IMR-90 (cell line): Measurements from ENCODE around the gene JMJD7. TPM values are rescaled to one million over a fixed set of nuclear protein-coding genes. Genes with fewer than 3 reads are reported as not detected.

Experiments
- ATAC-seq: fragments of 200-7000 bp; cut with Tn5 transposase; 2 replicates; pipeline ENCODE4 v1.9.1; 2020; ENCODE audit warnings: low read depth, mild to moderate bottlenecking, moderate library complexity
- BruUV-seq: library from RNA; stranded (reverse); fragments of 400-500 nt; replicated peaks from 2 replicates; lab custom pipeline; 2021; lab: Mats Ljungman, UMichigan
- CTCF ChIA-PET: fragments of 300-600 bp; formaldehyde crosslinking; extraction: SDS; loops from one replicate; lab custom pipeline; 2021; ENCODE audit warnings: antibody characterized with exemption; lab: Yijun Ruan, JAX
- POLR2A ChIA-PET: fragments of 300-600 bp; sonication (Branson Sonifier 250); formaldehyde crosslinking; loops from one replicate; lab custom pipeline; 2022; ENCODE audit warnings: antibody characterized with exemption; ENCODE audit not compliant: unreplicated experiment; lab: Charles Lee
- DNase-seq: peaks from one replicate; pipeline ENCODE4 v3.0.0; 2013
- H2AFZ ChIP-seq: replicated peaks from 2 replicates; pipeline ENCODE3; 2013; ENCODE audit warnings: low read length, mild to moderate bottlenecking; ENCODE audit not compliant: poor library complexity
- H2AK5ac ChIP-seq: 2 replicates; pipeline ENCODE4 v1.6.1; 2013; ENCODE audit warnings: low read depth, low read length, inconsistent platforms
- H2AK9ac ChIP-seq: replicated peaks from 2 replicates; pipeline ENCODE3; 2013; ENCODE audit warnings: mild to moderate bottlenecking, low read depth, low read length, moderate library complexity; ENCODE audit not compliant: poor library complexity
- H2BK120ac ChIP-seq: 2 replicates; pipeline ENCODE4 v1.6.1; 2013; ENCODE audit warnings: low read depth, low read length, inconsistent platforms
- H2BK15ac ChIP-seq: 3 replicates; pipeline ENCODE4 v1.6.1; 2013; ENCODE audit warnings: low read depth, low read length, inconsistent platforms
- H2BK20ac ChIP-seq: 2 replicates; pipeline ENCODE4 v1.6.1; 2013; ENCODE audit warnings: low read depth, mild to moderate bottlenecking, inconsistent platforms, low read length, moderate library complexity
- H2BK5ac ChIP-seq: 2 replicates; pipeline ENCODE4 v1.6.1; 2013; ENCODE audit warnings: mild to moderate bottlenecking, low read depth, low read length, inconsistent platforms; ENCODE audit not compliant: poor library complexity, severe bottlenecking
- H3K14ac ChIP-seq: replicated peaks from 2 replicates; pipeline ENCODE4 v1.6.1; 2013; ENCODE audit warnings: low read depth, low read length, inconsistent platforms
- H3K18ac ChIP-seq: 2 replicates; pipeline ENCODE4 v1.6.1; 2013; ENCODE audit warnings: low read depth, low read length, control low read depth
- H3K23ac ChIP-seq: 2 replicates; pipeline ENCODE4 v1.6.1; 2013; ENCODE audit warnings: low read depth, low read length, inconsistent platforms
- H3K27ac ChIP-seq: 2 replicates; pipeline ENCODE4 v1.5.1; 2013; ENCODE audit warnings: mild to moderate bottlenecking, control low read depth, low read length; ENCODE audit not compliant: insufficient read depth
- H3K27me3 ChIP-seq: 2 replicates; pipeline ENCODE4 v1.6.1; 2013; ENCODE audit warnings: low read length; ENCODE audit not compliant: control insufficient read depth, insufficient read depth
- H3K36me3 ChIP-seq: 2 replicates; pipeline ENCODE4 v1.6.1; 2013; ENCODE audit warnings: low read length, mixed read lengths; ENCODE audit not compliant: control insufficient read depth, insufficient read depth
- H3K4ac ChIP-seq: 2 replicates; pipeline ENCODE4 v1.6.1; 2013; ENCODE audit warnings: low read depth, low read length, inconsistent platforms
- H3K4me1 ChIP-seq: 2 replicates; pipeline ENCODE4 v1.6.1; 2013; ENCODE audit warnings: low read length, mixed read lengths; ENCODE audit not compliant: control insufficient read depth, insufficient read depth
- H3K4me2 ChIP-seq: 2 replicates; pipeline ENCODE4 v1.6.1; 2013; ENCODE audit warnings: low read depth, mild to moderate bottlenecking, control low read depth, low read length, moderate library complexity
- H3K4me3 ChIP-seq: 2 replicates; pipeline ENCODE4 v1.5.1; 2013; ENCODE audit warnings: low read depth, mild to moderate bottlenecking, control low read depth, low read length, moderate library complexity; ENCODE audit not compliant: insufficient read depth
- H3K56ac ChIP-seq: 2 replicates; pipeline ENCODE4 v1.6.1; 2013; ENCODE audit warnings: low read length, inconsistent platforms; ENCODE audit not compliant: insufficient read depth; ENCODE audit errors: extremely low read depth
- H3K79me1 ChIP-seq, 2 experiments: 2 replicates each; pipeline ENCODE4 v1.6.1; 2013; ENCODE audit warnings: low read length in 2 of 2, inconsistent platforms in 1 of 2, low read depth in 1 of 2
- H3K9ac ChIP-seq: 2 replicates; pipeline ENCODE4 v1.6.1; 2013; ENCODE audit warnings: low read depth, low read length, control low read depth
- H3K9me1 ChIP-seq: 2 replicates; pipeline ENCODE4 v1.6.1; 2013; ENCODE audit warnings: low read length, inconsistent platforms; ENCODE audit not compliant: insufficient read depth
- H3K9me3 ChIP-seq: 2 replicates; pipeline ENCODE4 v1.6.1; 2013; ENCODE audit warnings: low read length; ENCODE audit not compliant: control insufficient read depth, insufficient read depth
- H4K20me1 ChIP-seq: 2 replicates; pipeline ENCODE4 v1.6.1; 2013; ENCODE audit warnings: low read length, inconsistent platforms; ENCODE audit not compliant: insufficient read depth
- H4K5ac ChIP-seq: 2 replicates; pipeline ENCODE4 v1.6.1; 2013; ENCODE audit warnings: mild to moderate bottlenecking, low read depth, low read length, control low read depth
- H4K8ac ChIP-seq, 2 experiments: 2 replicates each; pipeline ENCODE4 v1.6.1; 2013; ENCODE audit warnings: low read depth in 2 of 2, low read length in 2 of 2, control low read depth in 1 of 2, inconsistent platforms in 1 of 2
- H4K91ac ChIP-seq: 2 replicates; pipeline ENCODE4 v1.6.1; 2013; ENCODE audit warnings: low read depth, low read length, inconsistent platforms; ENCODE audit not compliant: insufficient read depth
- CEBPB ChIP-seq: IDR thresholded peaks from 2 replicates; pipeline ENCODE4 v1.6.1; 2012; ENCODE audit warnings: low read depth, low read length, improper control_type of control experiment
- CHD1 ChIP-seq: IDR thresholded peaks from 2 replicates; pipeline ENCODE4 v1.6.1; 2012; ENCODE audit warnings: low read depth, low read length, improper control_type of control experiment
- FOS ChIP-seq: fragments of 150-350 bp; IDR thresholded peaks from 2 replicates; pipeline ENCODE4 v1.6.1; 2016; ENCODE audit warnings: low read depth, low read length
- MAFK ChIP-seq: IDR thresholded peaks from 2 replicates; pipeline ENCODE4 v1.6.1; 2012; ENCODE audit warnings: low read depth, low read length, improper control_type of control experiment
- MAZ ChIP-seq: IDR thresholded peaks from 2 replicates; pipeline ENCODE4 v1.6.1; 2012; ENCODE audit warnings: low read depth, mild to moderate bottlenecking, low read length, improper control_type of control experiment, moderate library complexity, borderline replicate concordance
- POLR2A ChIP-seq: IDR thresholded peaks from 2 replicates; pipeline ENCODE4 v1.6.1; 2012; ENCODE audit warnings: mild to moderate bottlenecking, low read depth, low read length
- SMC3 ChIP-seq: fragments of 150-350 bp; IDR thresholded peaks from 2 replicates; pipeline ENCODE4 v1.6.1; 2016; ENCODE audit warnings: low read depth, mild to moderate bottlenecking, antibody characterized with exemption, low read length, moderate library complexity
- WGBS, 2 experiments: methylation state at CpG; one replicate each; pipeline versions ENCODE4 v1.1.5 to v1.1.7; 2013; ENCODE audit warnings: missing lambda C conversion rate in 2 of 2; ENCODE audit not compliant: insufficient read length in 1 of 2; ENCODE audit errors: extremely low coverage in 2 of 2; 5-methylcytosine and 5-hydroxymethylcytosine counted together
- dilution Hi-C: fragments of 300-500 bp; cut with HindIII; formaldehyde crosslinking; loops from one replicate; pipeline ENCODE4 v1.14.3; 2018; ENCODE audit warnings: low sequenced_read_pairs; ENCODE audit not compliant: unreplicated experiment
- in situ Hi-C: fragments of 300-500 bp; cut with MboI; formaldehyde crosslinking; loops from 3 replicates; pipeline ENCODE4 v1.14.3; 2019; ENCODE audit warnings: low sequenced_read_pairs, inconsistent platforms, mixed read lengths
- intact Hi-C: fragments of 100-400 bp; cut with micrococcal nuclease; formaldehyde crosslinking; loops from 2 replicates; pipeline ENCODE4 v1.10.0; 2022
- microRNA-seq, 2 experiments: library from miRNA; stranded (forward) in 1 of 2; unstranded in 1 of 2; fragments of 10-50 nt in 1 of 2; fragments of <30 nt in 1 of 2; gene quantifications in 1 of 2; microRNA quantifications in 1 of 2; one replicate each; pipeline versions ENCODE3 to v1.1.0; 2013 to 2020; ENCODE audit not compliant: insufficient read depth in 1 of 2, insufficient read length in 1 of 2, unreplicated experiment in 1 of 2
- polyA plus RNA-seq, 3 experiments: library from polyadenylated mRNA; depleted of rRNA; stranded (reverse); fragments of >200 nt; gene quantifications; 2 replicates each; pipeline ENCODE4 v1.2.3, GENCODE V29; 2012; ENCODE audit warnings: low replicate concordance in 1 of 3
- small RNA-seq, 5 experiments: library from RNA; depleted of rRNA; stranded (forward); fragments of <200 nt; gene quantifications; one replicate each; pipeline ENCODE3, GENCODE V24; 2012
- total RNA-seq: library from RNA; depleted of rRNA; stranded (reverse); fragments of >200 nt; gene quantifications from 2 replicates; pipeline ENCODE4 v1.2.3, GENCODE V29; 2012; rRNA removed
- TF ChIP-seq, protein P1 (sequence below): fragments of 150-350 bp; IDR thresholded peaks from 2 replicates; pipeline ENCODE4 v1.6.1; 2016; ENCODE audit warnings: low read depth, mild to moderate bottlenecking, low read length, moderate library complexity, borderline replicate concordance
- TF ChIP-seq, protein P2 (sequence below): fragments of 150-350 bp; IDR thresholded peaks from 2 replicates; pipeline ENCODE4 v1.6.1; 2017; ENCODE audit warnings: mild to moderate bottlenecking, antibody characterized with exemption, low read length, low read depth

Gene JMJD7
- total and polyA plus RNA-seq, 2 of the 4 experiments (the other 2 are of a cell fraction) = 5.0 to 6.3 TPM

DNA sequence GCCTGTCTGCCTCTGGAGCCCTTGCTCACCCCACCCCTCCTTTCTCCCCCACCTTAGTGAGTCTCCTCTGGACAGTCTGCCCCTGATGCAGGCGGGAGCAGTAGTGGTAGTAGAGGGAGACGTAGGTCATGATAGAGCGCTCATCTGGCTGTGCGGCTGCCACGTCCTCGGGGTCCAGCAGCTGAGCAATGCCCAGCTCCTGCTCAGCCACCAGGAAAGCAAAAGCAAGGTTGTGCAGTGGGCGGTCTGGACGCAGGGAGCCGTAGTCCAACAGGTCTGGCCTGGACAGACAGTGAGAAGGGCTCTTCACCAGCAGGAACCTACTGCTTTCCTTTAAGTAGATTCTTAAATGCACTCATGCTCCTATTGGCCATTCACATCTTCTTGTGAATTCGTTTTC lies 59.3 kb downstream of the JMJD7 start:
- Histone ChIP-seq H2BK20ac (no peak overlapping the region), H2BK15ac (no peak overlapping the region), H3K23ac (no peak overlapping the region), H4K20me1 (no peaks in the 10 kb centered on the region), H2AFZ (no peak overlapping the region), H3K4me2 (no peak overlapping the region), H3K18ac (no peak overlapping the region), H2BK5ac (no peak overlapping the region), H2AK9ac (peak overlapping the region; percentile 50), H3K9ac (no peak overlapping the region), H3K14ac (no peak overlapping the region), H3K4ac (no peak overlapping the region), H3K4me3 (no peak overlapping the region), H3K4me1 (no peaks in the 10 kb centered on the region), H4K8ac (no peak overlapping the region), H2AK5ac (no peak overlapping the region), H3K9me3 (no peaks in the 10 kb centered on the region), H3K36me3 (no peaks in the 10 kb centered on the region), H3K27me3 (peaks cover 10% of the 10 kb centered on the region; the same call in 1 of the 2 replicates), H3K79me1 (no peaks in the 10 kb centered on the region), H4K5ac (no peak overlapping the region), H3K27ac (no peak overlapping the region), H2BK120ac (no peak overlapping the region), H4K91ac (no peak overlapping the region), H3K9me1 (peaks cover 2% of the 10 kb centered on the region; the same call in 1 of the 2 replicates), H3K56ac (no peak overlapping the region)
- 92% methylated on average over 7 of the region's 10 CpGs; no CpG with 5 or more reads in 1 of the 2 experiments for WGBS, 2 experiments
- intact Hi-C loops = no loop called here
- dilution Hi-C loops = no loop called here
- in situ Hi-C loops = no loop called here
- ATAC-seq = no peak
- no peak for DNase-seq
- TF ChIP-seq CEBPB = no peak
- TF ChIP-seq POLR2A = no peak
- no peak for TF ChIP-seq FOS
- no peak for TF ChIP-seq SMC3
- TF ChIP-seq MAFK = no peak
- TF ChIP-seq MAZ = no peak
- TF ChIP-seq, protein P1, sequence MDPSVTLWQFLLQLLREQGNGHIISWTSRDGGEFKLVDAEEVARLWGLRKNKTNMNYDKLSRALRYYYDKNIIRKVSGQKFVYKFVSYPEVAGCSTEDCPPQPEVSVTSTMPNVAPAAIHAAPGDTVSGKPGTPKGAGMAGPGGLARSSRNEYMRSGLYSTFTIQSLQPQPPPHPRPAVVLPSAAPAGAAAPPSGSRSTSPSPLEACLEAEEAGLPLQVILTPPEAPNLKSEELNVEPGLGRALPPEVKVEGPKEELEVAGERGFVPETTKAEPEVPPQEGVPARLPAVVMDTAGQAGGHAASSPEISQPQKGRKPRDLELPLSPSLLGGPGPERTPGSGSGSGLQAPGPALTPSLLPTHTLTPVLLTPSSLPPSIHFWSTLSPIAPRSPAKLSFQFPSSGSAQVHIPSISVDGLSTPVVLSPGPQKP = no peak
- no peak for TF ChIP-seq CHD1
- TF ChIP-seq, protein P2, sequence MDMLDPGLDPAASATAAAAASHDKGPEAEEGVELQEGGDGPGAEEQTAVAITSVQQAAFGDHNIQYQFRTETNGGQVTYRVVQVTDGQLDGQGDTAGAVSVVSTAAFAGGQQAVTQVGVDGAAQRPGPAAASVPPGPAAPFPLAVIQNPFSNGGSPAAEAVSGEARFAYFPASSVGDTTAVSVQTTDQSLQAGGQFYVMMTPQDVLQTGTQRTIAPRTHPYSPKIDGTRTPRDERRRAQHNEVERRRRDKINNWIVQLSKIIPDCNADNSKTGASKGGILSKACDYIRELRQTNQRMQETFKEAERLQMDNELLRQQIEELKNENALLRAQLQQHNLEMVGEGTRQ = no peak
- CTCF ChIA-PET = no interaction called here
- POLR2A ChIA-PET = no interaction called here
- BruUV-seq = no TSS peak

Small RNA genes lying within 50 kb of the gene (microRNA-seq; reads per million reads assigned to microRNA genes)
- gene JMJD7-PLA2G4B (ENCODE audit: insufficient read depth, insufficient read length) = not detected
- 0 reads per million in 2 experiments for gene MIR4310 (ENCODE audit: insufficient read depth in 1 of 2, insufficient read length in 1 of 2, unreplicated experiment in 1 of 2)
- not detected for gene RNA5SP393 (ENCODE audit: insufficient read depth, insufficient read length)

Small RNA genes lying within 50 kb of the gene (small RNA-seq; reads per million reads assigned to genes)
- gene JMJD7-PLA2G4B (0 reads per million in 5 experiments), gene MIR4310 (0 reads per million in 5 experiments), gene RNA5SP393 (0 reads per million in 5 experiments)

Other genes starting within 250 kb of the JMJD7 start
- gene MGA, start 167.7 kb upstream of the JMJD7 start, total RNA-seq = 38.0 and 48.3 TPM in 2 replicates
- gene MGA, start 167.7 kb upstream of the JMJD7 start, polyA plus RNA-seq (2012; rRNA removed) = 3.0 and 3.2 TPM in 2 replicates
- gene MAPKBP1, start 53.6 kb upstream of the JMJD7 start, total RNA-seq = 10.3 and 12.5 TPM in 2 replicates
- gene MAPKBP1, start 53.6 kb upstream of the JMJD7 start, polyA plus RNA-seq (2012; rRNA removed) = 14.7 and 15.3 TPM in 2 replicates
- under 0.01 and 0.18 TPM in 2 replicates for gene PLA2G4B, start 10.8 kb downstream of the JMJD7 start, total RNA-seq
- gene PLA2G4B, start 10.8 kb downstream of the JMJD7 start, polyA plus RNA-seq (2012; rRNA removed) = 3.1 and 5.8 TPM in 2 replicates
- under 0.01 TPM in 2 replicates for gene SPTBN5, start 66.0 kb downstream of the JMJD7 start, total RNA-seq
- 0.37 and 0.38 TPM in 2 replicates for gene SPTBN5, start 66.0 kb downstream of the JMJD7 start, polyA plus RNA-seq (2012; rRNA removed)
- 26.4 and 29.0 TPM in 2 replicates for gene EHD4, start 144.5 kb downstream of the JMJD7 start, total RNA-seq
- gene EHD4, start 144.5 kb downstream of the JMJD7 start, polyA plus RNA-seq (2012; rRNA removed) = 21.0 and 21.1 TPM in 2 replicates
- gene PLA2G4E, start 192.9 kb downstream of the JMJD7 start, total RNA-seq = not detected in 2 replicates
- not detected in 2 replicates for gene PLA2G4E, start 192.9 kb downstream of the JMJD7 start, polyA plus RNA-seq (2012; rRNA removed)